OCI-LY7 (cell line): Measurements from ENCODE around the gene KDM2A. TPM values are rescaled to one million over a fixed set of nuclear protein-coding genes. Genes with fewer than 3 reads are reported as not detected.

ENCODE experiments used
- BruUV-seq: library from RNA; stranded (reverse); fragments of 400-500 nt; replicated peaks from 2 replicates; lab custom pipeline; 2021; lab: Mats Ljungman, UMichigan
- CTCF ChIA-PET: fragments of 300-600 bp; sonication (Branson Sonifier 250); formaldehyde crosslinking; loops from one replicate; lab custom pipeline; 2022; ENCODE audit warnings: antibody characterized with exemption; ENCODE audit not compliant: unreplicated experiment; lab: Charles Lee
- POLR2A ChIA-PET: fragments of 300-600 bp; sonication (Branson Sonifier 250); formaldehyde crosslinking; loops from one replicate; lab custom pipeline; 2022; ENCODE audit warnings: antibody characterized with exemption; lab: Charles Lee
- DNase-seq: peaks from one replicate; pipeline ENCODE4 v3.0.0-alpha.2; 2015; ENCODE audit warnings: low spot score
- H2AFZ ChIP-seq: fragments of 200-600 bp; sonication (generic), shearing (Covaris generic); 2 replicates; pipeline ENCODE4 v1.6.1; 2014; ENCODE audit warnings: mild to moderate bottlenecking, antibody characterized with exemption, low read length, moderate library complexity
- H3K27ac ChIP-seq: fragments of 200-600 bp; sonication (generic); 2 replicates; pipeline ENCODE4 v1.5.1; 2014; ENCODE audit warnings: mixed run types, low read depth, mild to moderate bottlenecking, moderate library complexity, low read length, inconsistent platforms; ENCODE audit not compliant: poor library complexity, severe bottlenecking
- H3K36me3 ChIP-seq: fragments of 200-600 bp; sonication (generic); 2 replicates; pipeline ENCODE4 v1.6.1; 2014; ENCODE audit warnings: mild to moderate bottlenecking, antibody characterized with exemption, low read length, moderate library complexity, mixed read lengths; ENCODE audit not compliant: insufficient read depth
- H3K4me1 ChIP-seq: fragments of 200-600 bp; sonication (generic); 2 replicates; pipeline ENCODE4 v1.5.1; 2014; ENCODE audit warnings: mild to moderate bottlenecking, low read length; ENCODE audit not compliant: insufficient read depth, poor library complexity, severe bottlenecking
- H3K4me2 ChIP-seq: fragments of 200-600 bp; sonication (generic); 2 replicates; pipeline ENCODE4 v1.6.1; 2014; ENCODE audit warnings: mild to moderate bottlenecking, low read length
- H3K4me3 ChIP-seq: fragments of 200-600 bp; sonication (generic); 2 replicates; pipeline ENCODE4 v1.5.1; 2014; ENCODE audit warnings: mild to moderate bottlenecking, low read depth, low read length; ENCODE audit not compliant: poor library complexity, severe bottlenecking
- H3K79me2 ChIP-seq: fragments of 200-600 bp; sonication (generic); 2 replicates; pipeline ENCODE4 v1.6.1; 2016; ENCODE audit warnings: low read depth, mild to moderate bottlenecking, low read length, moderate library complexity, mixed read lengths; ENCODE audit not compliant: insufficient read depth
- H3K9me2 ChIP-seq: fragments of 200-600 bp; sonication (generic); 2 replicates; pipeline ENCODE4 v1.6.1; 2016; ENCODE audit warnings: mild to moderate bottlenecking, low read length, mixed read lengths; ENCODE audit not compliant: insufficient read depth
- H3K9me3 ChIP-seq: fragments of 200-600 bp; sonication (generic); 2 replicates; pipeline ENCODE4 v1.6.1; 2014; ENCODE audit warnings: mild to moderate bottlenecking, mixed run types, low read length, mixed read lengths
- H4K20me1 ChIP-seq: fragments of 200-600 bp; sonication (generic); 2 replicates; pipeline ENCODE4 v1.6.1; 2014; ENCODE audit warnings: mild to moderate bottlenecking, antibody characterized with exemption, low read length, moderate library complexity, mixed read lengths; ENCODE audit not compliant: insufficient read depth
- CTCF ChIP-seq: fragments of 200-600 bp; sonication (generic); conservative IDR thresholded peaks from 2 replicates; pipeline ENCODE4 v1.5.1; 2014; ENCODE audit warnings: mild to moderate bottlenecking, antibody characterized with exemption, low read length, moderate library complexity, mixed read lengths
- EZH2phosphoT487 ChIP-seq: fragments of 200-600 bp; sonication (generic); IDR thresholded peaks from 2 replicates; pipeline ENCODE4 v1.6.1; 2018; ENCODE audit warnings: low read depth, borderline replicate concordance, mild to moderate bottlenecking, mixed run types, antibody characterized with exemption, low read length, moderate library complexity, mixed read lengths
- intact Hi-C: fragments of 100-400 bp; cut with micrococcal nuclease; formaldehyde crosslinking; loops from one replicate; pipeline ENCODE4 v1.10.0; 2022; ENCODE audit not compliant: unreplicated experiment
- total RNA-seq, 2 experiments: library from RNA; depleted of rRNA in 1 of 2; stranded (reverse); fragments of >200 nt in 1 of 2; shearing (Covaris generic) in 1 of 2; gene quantifications; 2 replicates each; pipeline ENCODE4 v1.2.3, GENCODE V29; 2014 to 2022

KDM2A gene
- total RNA-seq, 2 experiments from 2014 or later: 31.7 to 66.2 TPM

GRCh38 chr11:67301313-67301921 lies 182.4 kb downstream of the KDM2A start:
- Histone ChIP-seq H3K4me2 (no peak overlapping the region), H3K4me1 (no peaks in the 10 kb centered on the region), H3K27ac (no peak overlapping the region), H3K79me2 (no peaks in the 10 kb centered on the region), H2AFZ (no peak overlapping the region), H3K9me3 (peaks cover 2% of the 10 kb centered on the region; the same call in 1 of the 2 replicates), H4K20me1 (no peaks in the 10 kb centered on the region), H3K9me2 (no peaks in the 10 kb centered on the region), H3K36me3 (peaks cover 71% of the 10 kb centered on the region), H3K4me3 (no peak overlapping the region)
- ChIA-PET CTCF (no interaction called here), POLR2A (no interaction called here)
- TF ChIP-seq CTCF (no peak), EZH2phosphoT487 (no peak)
- intact Hi-C loops: no loop called here
- TSS peak; percentile 32 for BruUV-seq
- no peak for DNase-seq

- DNase-seq: no peak
- Histone ChIP-seq H3K79me2 (no peaks in the 10 kb centered on the region), H2AFZ (no peak overlapping the region), H4K20me1 (no peaks in the 10 kb centered on the region), H3K9me2 (no peaks in the 10 kb centered on the region), H3K27ac (no peak overlapping the region), H3K4me2 (no peak overlapping the region), H3K4me3 (no peak overlapping the region), H3K36me3 (peaks cover 71% of the 10 kb centered on the region), H3K4me1 (no peaks in the 10 kb centered on the region), H3K9me3 (no peaks in the 10 kb centered on the region)
- POLR2A ChIA-PET: no interaction called here
- CTCF ChIA-PET: no interaction called here
- intact Hi-C loops: no loop called here
- no peak for TF ChIP-seq EZH2phosphoT487
- no peak for TF ChIP-seq CTCF
- BruUV-seq: no TSS peak
Measured at GRCh38 chr11:67301951-67302516, 183.0 kb downstream of the KDM2A start.

- no peak overlapping the region for H3K27ac ChIP-seq
- CTCF ChIA-PET: no interaction called here
- H3K4me1 ChIP-seq: no peaks in the 10 kb centered on the region
- H4K20me1 ChIP-seq: no peaks in the 10 kb centered on the region
- H3K9me2 ChIP-seq: no peaks in the 10 kb centered on the region
- H3K4me2 ChIP-seq: no peak overlapping the region
- POLR2A ChIA-PET: no interaction called here
- no peak for DNase-seq
- no peak overlapping the region for H3K4me3 ChIP-seq
- H3K36me3 ChIP-seq: peaks cover 72% of the 10 kb centered on the region
- TF ChIP-seq EZH2phosphoT487 (no peak), CTCF (no peak)
- H3K9me3 ChIP-seq: no peaks in the 10 kb centered on the region
- no peak overlapping the region for H2AFZ ChIP-seq
- no peaks in the 10 kb centered on the region for H3K79me2 ChIP-seq
- BruUV-seq: no TSS peak
- intact Hi-C loops: no loop called here
Measured at GRCh38 chr11:67302571-67303131, 183.6 kb downstream of the KDM2A start.
